ENCODE measurements around the gene COG4. TPM values are rescaled to one million over a fixed set of nuclear protein-coding genes. Genes with fewer than 3 reads are reported as not detected.

COG4 gene
- polyA plus RNA-seq, 2 of the 4 experiments (the other 2 are of a cell fraction) = 42.7 to 48.2 TPM

DNA sequence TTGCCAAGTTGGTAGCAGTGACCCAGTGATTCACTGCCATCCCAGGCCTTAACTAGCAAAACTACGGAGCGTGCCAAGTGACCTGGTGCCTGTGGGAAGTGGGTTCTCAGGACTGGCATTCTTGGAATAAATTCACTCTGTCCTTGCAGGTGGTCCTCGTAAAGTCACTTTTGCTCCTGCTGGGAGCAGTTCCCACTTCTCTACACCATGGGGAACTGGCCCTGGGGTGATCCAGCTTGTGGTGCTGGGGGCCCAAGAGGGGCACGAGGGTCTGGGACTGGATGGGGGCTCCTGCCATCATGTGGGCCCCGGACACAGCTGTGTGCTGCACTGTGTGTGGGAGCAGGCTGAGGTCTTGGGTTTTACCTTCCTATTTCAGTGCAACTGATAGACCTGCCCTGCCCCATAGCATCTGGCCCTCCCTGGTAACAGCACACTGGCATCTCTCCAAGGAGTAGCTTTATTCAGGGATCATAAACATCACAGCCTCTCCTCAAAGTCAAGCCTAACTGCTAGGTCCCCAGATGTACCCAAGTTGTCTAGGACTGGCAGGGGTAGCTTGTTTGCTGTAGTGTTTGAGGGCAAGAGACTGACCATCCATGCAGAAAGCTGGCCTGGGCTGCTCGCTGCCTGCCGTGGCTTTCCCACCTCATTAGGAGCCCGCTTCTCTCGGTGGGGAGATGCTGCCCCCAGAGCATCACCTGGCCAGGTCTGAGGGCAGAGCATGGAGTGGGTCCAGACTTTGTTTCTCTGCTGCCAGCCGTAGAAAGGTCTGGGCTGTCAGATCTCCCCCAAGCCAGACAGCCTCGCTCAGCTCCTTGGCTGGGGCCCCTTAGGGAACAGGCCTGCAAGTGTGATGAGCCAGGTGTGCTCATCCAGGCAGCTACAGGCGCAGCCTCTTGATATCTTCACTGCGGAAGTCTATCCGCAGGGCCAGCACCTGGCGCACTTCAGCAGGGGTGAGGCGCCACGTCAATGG is 42.9 kb downstream of the COG4 start (continued):
- TF ChIP-seq ELK1 (IDR thresholded peaks at IDR 0.05; ENCODE audit: low read depth, low read length) (no peak), CBX2 (IDR thresholded peaks at IDR 0.05; ENCODE audit: borderline replicate concordance, low read depth) (no peak)

DNA sequence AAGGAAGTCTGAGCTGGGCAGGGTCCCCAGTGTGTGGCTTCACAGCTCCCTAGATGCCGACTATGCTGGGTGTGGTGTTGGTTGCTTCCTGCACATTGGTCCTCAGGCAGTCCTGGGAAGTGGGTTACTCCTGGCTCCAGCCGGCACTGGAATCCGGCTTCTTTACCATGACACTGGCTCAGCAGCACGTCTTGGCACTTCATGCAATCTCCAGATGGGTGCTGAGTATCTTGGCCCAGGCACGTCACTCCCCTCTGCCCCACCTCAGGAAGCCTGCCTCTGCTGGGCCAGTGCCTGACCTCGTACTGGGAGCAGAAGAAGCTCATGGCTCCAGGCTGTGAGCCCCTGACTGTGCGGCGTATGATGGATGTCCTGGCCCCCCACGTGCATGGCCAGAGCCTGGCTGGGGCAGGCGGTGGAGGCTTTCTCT is 44.4 kb downstream of the COG4 start:
- no peaks in the 10 kb centered on the region for H3K9me3 ChIP-seq
- WGBS (ENCODE audit: missing lambda C conversion rate) = 82% methylated on average over 7 of the region's 10 CpGs
- TF ChIP-seq HEYL (CRISPR knock-in tag; IDR thresholded peaks at IDR 0.05) (no peak), SMC3 (IDR thresholded peaks at IDR 0.05) (no peak), EP300 (IDR thresholded peaks at IDR 0.05) (no peak), FOXS1 (CRISPR knock-in tag; IDR thresholded peaks at IDR 0.05) (no peak), TFCP2L1 (CRISPR knock-in tag; IDR thresholded peaks at IDR 0.05) (no peak), NFE2L2 (conservative IDR thresholded peaks at IDR 0.05; ENCODE audit: low read length) (no peak), POLR2AphosphoS2 (conservative IDR thresholded peaks at IDR 0.05; ENCODE audit: low read length) (no peak), CTCF (IDR thresholded peaks at IDR 0.05) (no peak)
- H3K27ac ChIP-seq = no peak overlapping the region
- DNase-seq (ENCODE audit: low read depth in 1 of 2, low spot score in 1 of 2) = no peak
- POLR2A ChIA-PET = no interaction called here
- CTCF ChIA-PET = interaction anchor here (1.2 to 2.2 kb wide), 2 partner anchors 9 to 98 kb away, joined by 3 to 5 read pairs; no protein-coding TSS in a partner anchor
- H3K4me2 ChIP-seq = no peak overlapping the region
- ATAC-seq = no peak
- FAIRE-seq = no peak
- H3K4me3 ChIP-seq = no peak overlapping the region
- peaks cover 17% of the 10 kb centered on the region for H3K4me1 ChIP-seq

DNA sequence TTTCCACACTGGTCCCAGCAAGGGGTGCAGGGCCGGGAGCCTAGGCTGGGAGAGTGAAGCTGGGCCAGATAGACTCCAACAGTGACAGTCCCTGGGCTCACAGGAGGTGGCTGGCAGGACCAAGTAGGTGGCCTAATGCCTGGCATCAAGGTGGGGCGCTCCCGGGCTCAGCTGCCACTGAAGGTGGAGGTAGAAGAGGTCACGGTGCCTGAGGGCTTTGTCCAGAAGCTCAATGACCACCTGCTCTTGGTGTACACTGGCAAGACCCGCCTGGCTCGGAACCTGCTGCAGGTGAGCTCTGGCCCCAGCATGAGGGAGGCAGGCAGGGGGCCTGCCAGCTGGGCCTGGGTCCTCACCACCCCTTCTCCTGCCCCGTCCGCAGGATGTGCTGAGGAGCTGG is 45.2 kb downstream of the COG4 start:
- ChIA-PET POLR2A (interaction anchor here (0.6 kb wide), 1 partner anchor 97 kb away, joined by 3 read pairs; no protein-coding TSS in a partner anchor), CTCF (interaction anchor here (0.9 to 1.2 kb wide), 3 partner anchors 10 to 124 kb away, joined by 3 to 6 read pairs (median 3); no protein-coding TSS in a partner anchor)
- Histone ChIP-seq H3K9me3 (no peaks in the 10 kb centered on the region), H3K4me1 (peaks cover 17% of the 10 kb centered on the region), H3K27ac (no peak overlapping the region), H3K4me3 (no peak overlapping the region), H3K4me2 (no peak overlapping the region)
- 79% methylated on average over 6 of the region's 8 CpGs for WGBS (ENCODE audit: missing lambda C conversion rate)
- ATAC-seq = no peak
- FAIRE-seq = no peak
- DNase-seq (ENCODE audit: low read depth in 1 of 2, low spot score in 1 of 2) = no peak
- TF ChIP-seq CHD2 (IDR thresholded peaks at IDR 0.05; ENCODE audit: low read length, partially characterized antibody) (no peak), PHF8 (IDR thresholded peaks at IDR 0.05; ENCODE audit: borderline replicate concordance, low read depth) (no peak), ATOH8 (CRISPR knock-in tag; IDR thresholded peaks at IDR 0.05; ENCODE audit: low read depth) (no peak), MAZ (IDR thresholded peaks at IDR 0.05; ENCODE audit: borderline replicate concordance, low read depth, low read length) (no peak), JUNB (IDR thresholded peaks at IDR 0.05) (no peak), HEYL (CRISPR knock-in tag; IDR thresholded peaks at IDR 0.05) (no peak), CBX8 (IDR thresholded peaks at IDR 0.05) (no peak), RCOR1 (IDR thresholded peaks at IDR 0.05; ENCODE audit: low read depth, low read length) (no peak), EP300 (IDR thresholded peaks at IDR 0.05) (no peak), POLR2A (IDR thresholded peaks at IDR 0.05; ENCODE audit: low read length) (no peak), ZNF302 (CRISPR knock-in tag; IDR thresholded peaks at IDR 0.05) (no peak), BCL3 (IDR thresholded peaks at IDR 0.05) (no peak), SREBF2 (IDR thresholded peaks at IDR 0.05) (no peak), EHMT2 (IDR thresholded peaks at IDR 0.05; ENCODE audit: low read depth) (no peak), CEBPB (IDR thresholded peaks at IDR 0.05) (no peak), JUN (IDR thresholded peaks at IDR 0.05) (no peak), NR3C1 (IDR thresholded peaks at IDR 0.05) (no peak)
- TF ChIP-seq, protein P1, sequence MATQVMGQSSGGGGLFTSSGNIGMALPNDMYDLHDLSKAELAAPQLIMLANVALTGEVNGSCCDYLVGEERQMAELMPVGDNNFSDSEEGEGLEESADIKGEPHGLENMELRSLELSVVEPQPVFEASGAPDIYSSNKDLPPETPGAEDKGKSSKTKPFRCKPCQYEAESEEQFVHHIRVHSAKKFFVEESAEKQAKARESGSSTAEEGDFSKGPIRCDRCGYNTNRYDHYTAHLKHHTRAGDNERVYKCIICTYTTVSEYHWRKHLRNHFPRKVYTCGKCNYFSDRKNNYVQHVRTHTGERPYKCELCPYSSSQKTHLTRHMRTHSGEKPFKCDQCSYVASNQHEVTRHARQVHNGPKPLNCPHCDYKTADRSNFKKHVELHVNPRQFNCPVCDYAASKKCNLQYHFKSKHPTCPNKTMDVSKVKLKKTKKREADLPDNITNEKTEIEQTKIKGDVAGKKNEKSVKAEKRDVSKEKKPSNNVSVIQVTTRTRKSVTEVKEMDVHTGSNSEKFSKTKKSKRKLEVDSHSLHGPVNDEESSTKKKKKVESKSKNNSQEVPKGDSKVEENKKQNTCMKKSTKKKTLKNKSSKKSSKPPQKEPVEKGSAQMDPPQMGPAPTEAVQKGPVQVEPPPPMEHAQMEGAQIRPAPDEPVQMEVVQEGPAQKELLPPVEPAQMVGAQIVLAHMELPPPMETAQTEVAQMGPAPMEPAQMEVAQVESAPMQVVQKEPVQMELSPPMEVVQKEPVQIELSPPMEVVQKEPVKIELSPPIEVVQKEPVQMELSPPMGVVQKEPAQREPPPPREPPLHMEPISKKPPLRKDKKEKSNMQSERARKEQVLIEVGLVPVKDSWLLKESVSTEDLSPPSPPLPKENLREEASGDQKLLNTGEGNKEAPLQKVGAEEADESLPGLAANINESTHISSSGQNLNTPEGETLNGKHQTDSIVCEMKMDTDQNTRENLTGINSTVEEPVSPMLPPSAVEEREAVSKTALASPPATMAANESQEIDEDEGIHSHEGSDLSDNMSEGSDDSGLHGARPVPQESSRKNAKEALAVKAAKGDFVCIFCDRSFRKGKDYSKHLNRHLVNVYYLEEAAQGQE (IDR thresholded peaks at IDR 0.05) = no peak

All from A549 (cell line).